Stimulated activated CD4-positive, alpha-beta T cell treated with anti-CD3 and anti-CD28 coated beads, Interleukin-12 subunit alpha, Interleukin-12 subunit beta, amount 100 ng/mL, for 48 hours (primary cell): ENCODE data around the gene NDUFAF3.

ENCODE experiments used
- DNase-seq, 3 donors: peaks; one replicate each; pipeline ENCODE4 v3.0.0-alpha.2; 2020; ENCODE audit warnings: low read depth in 2 of 3, low spot score in 1 of 3

The NDUFAF3 gene, protein sequence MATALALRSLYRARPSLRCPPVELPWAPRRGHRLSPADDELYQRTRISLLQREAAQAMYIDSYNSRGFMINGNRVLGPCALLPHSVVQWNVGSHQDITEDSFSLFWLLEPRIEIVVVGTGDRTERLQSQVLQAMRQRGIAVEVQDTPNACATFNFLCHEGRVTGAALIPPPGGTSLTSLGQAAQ

DNA sequence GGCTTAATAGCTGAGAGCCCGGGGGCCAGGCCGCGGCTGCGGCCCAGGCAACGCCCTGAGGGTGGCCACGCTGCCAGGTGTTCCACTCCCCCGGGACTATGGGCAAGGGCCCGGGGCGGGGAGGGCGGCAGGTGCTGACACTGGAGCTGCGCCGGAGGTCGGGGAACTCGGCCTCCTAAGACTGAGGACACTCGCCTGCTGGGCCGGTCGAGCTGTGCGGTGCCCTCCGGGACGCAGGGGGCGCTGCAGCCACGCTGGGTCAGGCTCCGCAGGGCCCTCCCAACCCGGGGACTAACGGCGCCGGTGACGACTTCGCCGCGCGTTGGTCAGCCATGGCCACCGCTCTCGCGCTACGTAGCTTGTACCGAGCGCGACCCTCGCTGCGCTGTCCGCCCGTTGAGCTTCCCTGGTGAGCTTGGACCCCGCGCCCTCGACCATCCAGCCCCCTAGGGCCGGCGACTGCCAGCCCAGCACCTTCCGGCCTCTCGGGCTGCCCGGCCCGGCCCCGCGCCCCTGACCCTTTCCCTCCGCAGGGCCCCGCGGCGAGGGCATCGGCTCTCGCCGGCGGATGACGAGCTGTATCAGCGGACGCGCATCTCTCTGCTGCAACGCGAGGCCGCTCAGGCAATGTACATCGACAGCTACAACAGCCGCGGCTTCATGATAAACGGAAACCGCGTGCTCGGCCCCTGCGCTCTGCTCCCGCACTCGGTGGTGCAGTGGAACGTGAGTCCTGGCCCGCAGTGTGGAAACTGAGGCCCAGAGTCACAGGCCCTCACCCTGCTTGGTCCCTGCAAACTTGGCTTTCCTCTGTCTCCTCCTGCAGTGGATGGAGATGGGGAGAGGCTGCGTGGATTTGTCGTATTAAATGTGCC is at the start of gene NDUFAF3:
TSS of gene NDUFAF3 (plus strand) at position 309 of the 875 bp plus-strand sequence. CDS start at position 333, 24 bp downstream.
- DNase-seq: peak; percentile 87 to 92 (median 91)

DNA sequence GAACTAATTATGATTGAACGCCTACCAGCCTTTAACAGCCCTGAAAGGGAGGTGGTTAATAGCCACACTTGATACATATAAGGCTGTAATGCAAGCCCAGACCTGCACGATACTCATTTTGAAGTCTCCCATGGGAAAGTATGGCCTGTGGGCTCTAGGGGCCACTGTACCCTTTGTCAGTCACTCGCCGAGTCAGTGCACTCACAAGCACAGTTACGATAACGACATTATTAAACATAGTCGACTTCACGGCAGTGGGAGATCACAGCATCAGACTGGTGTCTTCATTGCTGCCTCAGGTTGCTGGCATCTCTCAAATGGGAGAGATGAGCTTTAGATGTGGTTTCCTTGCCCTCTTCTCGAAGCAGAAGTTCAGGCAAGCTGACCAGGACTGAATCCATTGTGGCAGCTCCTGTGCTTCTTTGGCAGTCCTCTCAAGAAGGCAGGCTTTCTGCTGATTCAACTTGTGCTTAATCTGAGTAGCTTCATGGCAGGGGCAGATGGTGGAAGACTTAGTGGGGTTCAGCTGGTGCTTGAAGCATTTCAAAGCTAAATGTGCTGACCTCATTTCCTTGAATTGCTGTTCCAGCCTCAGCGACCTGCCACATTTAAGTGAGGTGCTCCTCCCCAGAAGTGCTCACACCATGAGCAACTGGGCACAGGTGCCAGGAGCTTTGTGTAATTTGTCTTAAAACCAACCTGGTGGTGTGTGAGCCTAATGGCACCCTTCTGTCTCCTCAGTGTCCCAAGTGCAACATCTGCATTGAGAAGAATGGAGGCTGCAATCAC is 47.7 kb upstream of the NDUFAF3 start:
- no peak for DNase-seq

DNA sequence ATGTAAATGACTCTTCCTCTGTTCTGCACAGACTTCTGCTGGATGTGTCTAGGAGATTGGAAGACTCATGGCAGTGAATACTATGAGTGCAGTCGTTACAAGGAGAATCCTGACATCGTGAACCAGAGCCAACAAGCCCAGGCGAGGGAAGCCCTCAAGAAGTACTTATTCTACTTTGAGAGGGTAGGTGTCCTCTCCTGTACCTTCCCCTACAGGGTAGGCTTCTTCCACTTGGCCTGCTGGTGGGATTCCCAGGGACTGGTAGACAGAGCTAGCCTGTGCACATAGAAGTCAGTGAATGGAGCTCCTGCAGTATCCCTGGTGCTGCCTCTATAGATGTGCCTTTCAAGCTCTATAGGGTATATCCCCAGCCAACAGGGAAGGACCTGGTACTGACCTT is 42.5 kb upstream of the NDUFAF3 start:
- no peak for DNase-seq

DNA sequence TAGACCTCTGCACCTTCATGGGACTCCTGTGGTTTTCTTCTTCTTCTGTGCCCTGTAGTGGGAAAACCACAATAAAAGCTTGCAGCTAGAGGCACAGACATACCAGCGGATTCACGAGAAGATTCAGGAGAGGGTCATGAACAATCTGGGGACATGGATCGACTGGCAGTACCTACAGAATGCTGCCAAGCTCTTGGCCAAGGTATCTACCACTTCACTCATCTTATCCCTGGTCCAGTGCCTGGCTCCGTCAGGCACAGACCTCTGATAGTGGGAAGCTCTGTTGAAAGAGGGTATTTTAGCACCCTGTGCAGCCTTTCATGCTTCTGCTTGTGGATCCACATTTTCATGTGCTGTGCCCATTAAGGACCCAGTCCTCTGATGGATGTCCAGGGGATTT is 41.6 kb upstream of the NDUFAF3 start:
- no peak for DNase-seq

DNA sequence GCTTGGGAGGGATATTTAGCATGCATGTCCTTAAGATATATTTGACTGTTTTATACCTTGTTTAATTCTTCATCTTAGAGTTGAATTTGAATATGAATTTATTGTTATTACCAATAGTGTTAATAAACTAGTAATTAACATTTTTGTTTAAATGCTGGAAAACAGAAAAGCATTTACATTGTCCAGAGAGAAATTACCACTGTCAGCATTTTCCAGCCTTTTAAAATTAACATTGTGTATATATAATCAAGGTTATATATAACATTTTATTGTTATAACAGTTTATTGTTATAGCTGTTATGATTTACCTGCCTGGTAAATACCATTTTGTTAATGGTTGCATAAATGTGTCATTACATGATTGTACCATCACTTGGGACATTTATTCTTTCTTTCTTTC is 39.9 kb upstream of the NDUFAF3 start:
- no peak for DNase-seq

DNA sequence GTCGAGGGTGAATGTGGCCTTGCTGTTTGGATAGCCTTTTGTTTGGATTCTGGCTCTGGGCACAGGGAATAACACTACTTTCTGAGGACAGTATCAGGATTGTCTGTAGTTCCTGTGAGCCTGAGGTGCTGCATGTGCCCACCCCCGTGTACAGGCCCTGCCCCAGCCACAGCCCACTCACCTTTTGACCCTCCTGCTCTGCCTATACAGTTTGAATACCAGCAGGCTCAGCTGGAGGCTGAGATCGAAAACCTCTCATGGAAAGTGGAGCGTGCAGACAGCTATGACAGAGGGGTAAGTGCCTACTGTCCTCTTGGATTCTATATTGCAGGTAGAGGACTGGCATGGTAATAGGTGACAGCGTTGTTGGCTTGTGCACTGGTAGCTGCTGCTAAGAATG is 39.2 kb upstream of the NDUFAF3 start:
- no peak for DNase-seq

DNA sequence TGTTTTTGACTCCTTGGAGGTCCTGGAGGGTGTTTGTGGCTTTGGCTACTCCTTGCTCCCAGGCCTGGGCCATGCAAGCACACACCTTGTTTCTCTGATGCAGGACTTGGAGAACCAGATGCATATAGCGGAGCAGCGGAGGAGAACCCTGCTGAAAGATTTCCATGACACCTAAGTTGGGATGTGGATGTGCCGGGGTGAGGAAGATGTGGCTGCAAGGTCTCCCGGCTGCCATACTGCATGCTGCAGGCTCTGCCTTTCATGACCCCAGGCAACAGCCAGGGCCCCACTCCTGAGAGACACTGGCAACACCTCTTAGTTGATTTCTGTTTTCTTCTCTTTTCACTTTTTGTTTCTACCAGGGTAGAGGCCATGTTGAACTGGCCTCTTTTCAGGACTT is 38.8 kb upstream of the NDUFAF3 start:
- DNase-seq: no peak

DNA sequence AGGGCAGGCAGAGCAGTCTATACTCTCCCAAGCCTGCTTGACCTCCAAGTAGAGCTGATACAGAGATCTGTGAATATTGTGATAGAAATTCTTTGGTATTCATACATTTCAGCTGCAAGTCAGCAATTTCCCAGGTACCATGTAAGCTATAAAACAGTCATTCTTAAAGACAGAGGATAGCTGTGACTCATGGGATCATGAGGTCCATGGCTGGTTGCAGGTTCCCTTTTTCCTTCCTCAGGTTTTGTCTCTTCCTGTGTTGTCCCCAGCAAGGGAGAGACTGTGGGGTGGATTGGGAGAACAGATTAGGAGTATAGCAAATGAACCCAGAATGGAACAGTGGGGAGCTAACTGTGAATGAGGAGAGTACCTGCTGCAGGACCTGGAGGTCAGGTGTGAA is 37.3 kb upstream of the NDUFAF3 start:
- no peak for DNase-seq

DNA sequence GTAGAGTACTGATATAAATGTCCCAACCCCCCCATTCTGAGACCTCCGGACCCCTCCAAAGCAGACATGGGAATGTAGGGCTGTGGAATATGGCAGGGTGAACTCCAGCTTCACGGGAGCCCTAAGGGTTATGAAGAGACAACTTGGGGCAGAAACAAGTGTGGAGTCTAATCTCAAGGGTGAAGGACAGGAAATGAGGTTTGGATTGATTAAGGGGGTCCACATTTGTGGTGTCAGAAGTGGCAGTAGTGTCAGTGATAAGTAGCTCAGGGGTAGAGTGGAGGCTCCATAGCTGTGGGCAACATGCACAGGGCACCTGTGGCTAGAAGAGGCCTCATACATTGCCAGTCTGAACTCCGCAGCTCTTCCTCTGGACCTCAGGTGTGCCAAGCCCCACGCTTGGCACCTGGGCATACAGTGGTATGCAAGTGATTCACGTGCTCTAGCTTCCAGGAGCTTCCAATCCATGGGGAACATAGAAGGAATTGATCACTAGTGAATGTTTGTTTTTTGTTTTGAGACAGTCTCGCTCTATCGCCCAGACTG is 36.0 kb upstream of the NDUFAF3 start:
- DNase-seq: no peak

DNA sequence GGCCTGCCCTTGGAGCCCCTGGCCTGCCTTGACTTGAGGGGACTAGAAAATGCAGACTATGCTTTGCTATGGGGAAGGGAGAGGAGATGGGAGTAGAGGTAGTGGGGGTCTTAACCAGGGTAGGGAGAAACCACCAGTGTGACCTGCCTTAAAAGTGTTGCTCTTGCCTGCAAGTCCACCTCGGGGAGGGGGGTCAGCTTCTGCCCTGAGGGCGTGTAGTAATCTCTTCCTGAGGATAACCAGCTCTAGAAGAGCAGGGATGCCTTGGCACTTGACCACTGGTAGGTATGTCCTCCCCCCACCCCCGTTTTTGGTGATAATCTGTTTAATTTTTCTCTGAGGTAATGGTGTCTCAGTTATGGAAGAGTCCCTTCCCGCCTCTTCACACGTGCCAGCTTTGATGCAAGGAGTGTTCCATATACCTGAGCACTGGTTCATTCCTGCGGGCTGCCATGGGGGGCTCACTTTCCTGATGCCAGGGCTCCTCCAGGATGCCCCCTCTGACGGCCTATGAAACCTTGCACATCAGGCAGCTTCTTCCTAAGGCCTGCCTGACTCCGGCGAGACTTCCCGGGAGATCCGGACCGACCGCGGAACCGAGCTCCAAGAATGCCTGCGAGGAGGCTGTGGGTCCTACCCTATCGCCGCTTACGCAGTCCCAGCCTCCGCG is 32.7 kb upstream of the NDUFAF3 start:
- no peak for DNase-seq

DNA sequence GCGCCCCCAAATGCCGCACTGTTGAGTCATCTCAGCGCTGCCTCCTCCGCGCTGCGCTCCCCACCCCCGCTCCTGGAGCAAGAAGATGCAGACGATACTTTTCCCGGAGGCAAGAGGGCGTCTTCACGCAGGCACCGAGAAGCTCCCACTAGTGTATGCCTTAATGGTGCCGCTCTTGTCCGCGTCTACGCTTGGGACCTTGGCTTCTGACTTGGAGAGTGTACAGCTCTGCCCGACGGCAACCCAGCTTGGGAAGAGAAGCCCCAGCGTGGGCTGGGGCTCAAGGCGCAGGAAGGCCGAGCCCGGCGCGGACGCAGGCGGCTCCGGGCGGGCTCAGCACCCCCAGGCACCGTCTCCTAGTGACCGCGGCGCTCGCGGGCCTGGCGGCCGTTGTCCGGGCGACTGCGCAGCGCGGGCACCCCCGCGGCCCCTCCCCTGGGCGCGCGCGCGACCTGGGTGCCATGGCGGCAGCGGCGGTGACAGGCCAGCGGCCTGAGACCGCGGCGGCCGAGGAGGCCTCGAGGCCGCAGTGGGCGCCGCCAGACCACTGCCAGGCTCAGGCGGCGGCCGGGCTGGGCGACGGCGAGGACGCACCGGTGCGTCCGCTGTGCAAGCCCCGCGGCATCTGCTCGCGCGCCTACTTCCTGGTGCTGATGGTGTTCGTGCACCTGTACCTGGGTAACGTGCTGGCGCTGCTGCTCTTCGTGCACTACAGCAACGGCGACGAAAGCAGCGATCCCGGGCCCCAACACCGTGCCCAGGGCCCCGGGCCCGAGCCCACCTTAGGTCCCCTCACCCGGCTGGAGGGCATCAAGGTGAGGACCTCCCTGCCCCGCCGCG is 31.9 kb upstream of the NDUFAF3 start, which contains the start of gene P4HTM:
TSS of gene P4HTM (plus strand) at position 446 of the 840 bp plus-strand sequence. CDS start at position 462, 16 bp downstream.
- peak; percentile 64 to 78 (median 67) for DNase-seq

DNA sequence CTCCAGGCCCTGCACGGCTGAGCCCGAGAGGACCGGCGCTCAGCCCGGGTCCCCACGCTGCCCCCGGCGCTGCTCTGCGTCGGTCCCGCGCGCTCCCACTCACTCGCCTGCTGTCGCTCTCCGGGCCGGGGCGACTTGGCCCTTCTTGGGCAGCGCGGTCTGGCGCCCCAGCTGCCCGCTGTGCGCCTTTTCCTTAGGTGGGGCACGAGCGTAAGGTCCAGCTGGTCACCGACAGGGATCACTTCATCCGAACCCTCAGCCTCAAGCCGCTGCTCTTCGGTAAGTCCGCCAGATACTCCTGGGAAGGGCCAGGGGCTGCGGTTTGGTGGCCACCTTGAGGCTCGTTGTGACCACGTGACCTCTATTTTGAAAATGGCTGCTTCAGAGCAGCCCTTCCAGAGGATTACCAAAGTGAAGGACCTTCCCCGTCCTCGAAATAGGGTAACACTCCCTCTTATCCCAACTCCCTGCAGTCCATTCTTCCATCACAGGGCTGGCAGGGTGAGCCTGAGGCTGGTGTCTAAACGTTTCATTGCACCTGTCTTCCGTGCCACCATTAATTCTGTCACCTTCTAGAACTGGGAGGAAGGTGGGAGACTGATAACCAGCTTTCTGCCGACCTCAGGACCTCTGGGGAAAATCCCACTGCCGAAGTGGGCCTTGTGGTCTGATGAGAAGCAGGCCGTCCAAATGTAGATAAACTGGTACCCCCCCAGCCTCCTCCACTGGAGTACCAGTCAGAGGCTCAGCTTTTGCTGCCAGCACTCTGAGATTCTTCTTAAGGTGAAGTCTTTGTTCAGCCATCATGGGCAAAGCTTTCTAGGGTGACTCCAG is 31.1 kb upstream of the NDUFAF3 start:
- no peak for DNase-seq

DNA sequence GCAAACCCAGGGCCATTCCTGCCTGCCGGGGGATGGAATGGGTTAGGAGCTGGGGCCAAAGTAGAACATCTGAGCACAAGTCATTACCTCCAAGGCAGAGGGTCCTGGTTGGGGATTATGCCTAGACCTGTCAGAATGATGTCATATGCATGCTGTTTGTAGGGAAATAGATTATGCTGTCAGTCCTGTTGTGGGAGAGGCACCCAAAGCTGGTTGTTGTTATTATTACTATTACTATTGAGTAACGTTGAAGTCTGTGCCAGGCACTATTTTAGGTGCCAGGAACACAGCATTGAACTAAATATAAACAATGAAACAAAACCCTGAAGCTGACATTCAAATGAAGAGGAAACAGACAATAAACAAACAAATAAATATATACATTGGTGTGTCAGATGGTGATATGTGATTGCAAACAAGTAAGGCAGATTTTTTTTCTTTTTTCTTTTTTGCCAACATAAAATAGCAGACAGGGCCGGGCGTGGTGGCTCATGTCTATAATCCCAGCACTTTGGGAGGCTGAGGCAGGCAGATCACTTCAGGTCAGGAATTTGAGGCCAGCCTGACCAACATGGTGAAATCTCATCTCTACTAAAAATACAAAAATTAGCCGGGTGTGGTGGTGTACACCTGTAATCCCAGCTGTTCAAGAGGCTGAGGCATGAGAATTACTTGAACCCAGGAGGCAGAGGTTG is 29.9 kb upstream of the NDUFAF3 start:
- DNase-seq: no peak

DNA sequence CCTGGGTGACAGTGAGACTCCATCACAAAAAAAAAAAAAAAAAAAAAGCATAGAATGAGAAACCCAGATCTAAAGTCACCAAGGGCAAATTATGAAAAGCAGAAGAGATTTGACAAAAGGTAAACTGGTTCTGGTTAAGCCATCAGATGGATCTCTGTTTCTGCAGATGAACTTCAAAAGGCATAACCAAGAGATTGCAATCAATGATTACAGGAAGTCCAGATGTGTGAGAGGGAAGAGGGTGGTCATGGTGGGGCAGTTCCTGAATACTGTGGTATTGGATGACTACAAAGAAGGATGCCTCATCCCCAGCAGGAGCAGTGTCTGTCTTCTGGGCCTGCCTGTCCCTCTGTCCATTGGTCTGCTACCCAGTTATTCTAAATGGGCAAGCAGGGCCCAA is 28.1 kb upstream of the NDUFAF3 start:
- DNase-seq: no peak

DNA sequence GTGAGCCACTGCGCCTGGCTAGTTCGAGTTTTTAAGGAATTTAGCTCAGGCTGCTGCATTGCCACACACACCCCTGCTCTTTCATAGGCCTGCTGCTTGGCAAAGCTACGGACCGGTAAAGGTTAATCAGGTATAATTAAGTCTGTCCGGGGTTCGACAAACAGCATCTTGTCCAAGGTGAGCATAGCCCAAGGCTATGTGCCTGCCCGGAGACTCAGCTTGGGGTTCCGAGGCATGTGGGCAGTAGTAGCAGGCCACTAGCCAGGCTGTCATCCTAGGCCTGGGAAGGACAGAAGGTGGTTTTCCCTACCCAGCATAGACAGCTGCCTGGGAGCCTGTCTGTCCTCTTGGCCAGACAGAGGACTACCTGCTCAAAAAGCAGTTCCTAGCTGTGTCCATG is 25.3 kb upstream of the NDUFAF3 start:
- no peak for DNase-seq

DNA sequence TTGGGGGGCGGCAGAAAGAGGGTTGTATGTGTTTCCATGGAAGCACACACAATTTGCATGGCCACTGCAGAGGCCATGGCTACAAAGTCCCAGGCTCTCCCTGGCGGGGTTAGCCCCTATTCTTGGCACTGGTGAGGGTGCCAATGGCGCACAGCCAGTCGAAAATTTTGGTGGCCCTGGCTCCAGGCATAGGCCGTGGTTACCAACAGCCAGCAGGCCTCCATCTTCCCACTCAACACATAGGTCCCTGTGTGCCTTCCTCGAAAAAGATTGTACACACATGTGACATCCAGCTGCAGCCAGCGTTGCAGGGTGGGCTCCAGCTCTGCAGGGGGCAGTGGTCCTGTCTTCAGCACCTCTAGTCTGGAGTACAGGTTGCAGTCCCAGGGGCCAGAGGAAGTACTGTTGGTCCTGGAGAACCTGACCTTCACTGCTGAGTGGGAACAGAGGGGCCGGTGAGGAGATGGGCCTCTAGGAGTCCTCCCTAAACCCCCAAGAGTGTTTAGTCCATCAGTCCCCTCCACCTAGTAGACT is 24.8 kb upstream of the NDUFAF3 start:
- DNase-seq: no peak

DNA sequence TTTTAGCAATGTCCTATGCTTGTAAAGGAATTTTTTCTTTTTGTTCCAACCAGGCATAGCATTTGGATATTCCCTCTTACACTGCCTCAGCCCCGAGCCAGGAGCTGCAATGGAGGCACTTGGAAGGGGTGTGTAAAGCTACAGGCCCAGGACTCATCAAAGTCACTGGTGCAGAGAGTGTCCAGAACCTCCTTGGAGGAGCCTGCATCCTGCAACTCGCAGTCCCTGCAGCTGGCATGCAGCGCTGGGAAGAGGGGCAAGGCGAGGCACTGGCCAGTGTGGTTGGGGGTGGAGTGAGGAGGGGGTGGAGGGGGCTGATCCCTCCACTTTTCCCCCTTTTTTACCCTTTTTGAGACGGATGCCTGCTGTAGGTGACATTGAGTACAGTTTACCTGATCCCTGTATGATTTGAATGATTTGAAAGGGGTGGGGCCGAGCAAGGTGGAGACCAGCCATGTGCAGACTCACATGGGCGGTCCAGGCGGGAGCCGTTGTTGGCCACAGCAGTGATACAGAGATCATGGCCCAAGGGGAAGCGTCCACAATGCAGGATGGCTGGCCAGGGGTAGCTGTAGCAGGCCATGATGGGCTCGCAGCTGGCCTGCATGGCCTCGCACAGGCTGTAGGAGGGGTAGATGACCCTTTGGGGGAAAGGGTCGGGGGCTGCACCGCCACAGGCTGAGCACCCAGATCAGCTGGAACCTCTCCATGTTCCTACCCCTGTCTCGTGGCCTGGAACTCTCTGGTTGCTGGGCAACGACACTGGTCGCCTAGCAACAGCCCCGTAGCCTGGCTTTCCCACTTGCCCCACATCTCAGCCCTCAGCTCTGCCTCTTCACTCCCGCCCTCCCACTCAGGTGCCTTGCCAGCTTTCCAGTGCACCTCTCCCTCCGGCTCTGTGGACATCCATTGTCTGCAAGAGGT is 23.9 kb upstream of the NDUFAF3 start:
- DNase-seq: no peak
